ENCODE measurements around the gene SGCD.

SGCD gene

GRCh38 chr5:156594406-156594805 lies 267.4 kb downstream of the SGCD start:
- DNase-seq, result no peak
- H4K8ac ChIP-seq (ENCODE audit: low read length), result no peak overlapping the region
- WGBS, result 47% methylated on average over 1 of the region's 1 CpG
- no peak overlapping the region for H3K4me2 ChIP-seq (ENCODE audit: low read length, poor library complexity, severe bottlenecking)
- no peak overlapping the region for H3K18ac ChIP-seq (ENCODE audit: low read depth in 1 of 2, low read length in 2 of 2)
- H4K91ac ChIP-seq (ENCODE audit: low read length), result no peak overlapping the region
- no peak overlapping the region for H2BK5ac ChIP-seq (ENCODE audit: low read depth, low read length, poor library complexity, severe bottlenecking)
- H3K23ac ChIP-seq (ENCODE audit: low read length in 2 of 2), result no peak overlapping the region
- no peak overlapping the region for H3K14ac ChIP-seq (ENCODE audit: low read length in 2 of 2)
- H2BK12ac ChIP-seq (ENCODE audit: low read length in 2 of 2), result no peak overlapping the region
- no peak overlapping the region for H2AFZ ChIP-seq (ENCODE audit: low read depth, low read length)
- no peak overlapping the region for H2BK15ac ChIP-seq (ENCODE audit: low read depth, poor library complexity, severe bottlenecking)
- H3K27ac ChIP-seq (ENCODE audit: low read length, poor library complexity, severe bottlenecking), result no peak overlapping the region
- no peaks in the 10 kb centered on the region for H3K4me1 ChIP-seq (ENCODE audit: control insufficient read depth, insufficient read depth, low read depth, low read length)
- H3K36me3 ChIP-seq (ENCODE audit: control insufficient read depth in 1 of 2, insufficient read depth in 2 of 2, low read depth in 1 of 2, low read length in 2 of 2), result peaks cover 0 to 3% of the 10 kb centered on the region in 2 experiments
- H3K9me3 ChIP-seq (ENCODE audit: control insufficient read depth, low read length), result no peaks in the 10 kb centered on the region
- no peak overlapping the region for H3K9ac ChIP-seq (ENCODE audit: low read length)
- H2AK5ac ChIP-seq (ENCODE audit: low read length, severe bottlenecking), result no peak overlapping the region
- H3K4me3 ChIP-seq (ENCODE audit: insufficient read depth in 1 of 2, low read depth in 1 of 2, low read length in 2 of 2), result no peak overlapping the region
- H3K79me1 ChIP-seq (replicated peaks; ENCODE audit: low read length, poor library complexity, severe bottlenecking), result no peaks in the 10 kb centered on the region
- no peaks in the 10 kb centered on the region for H3K27me3 ChIP-seq (ENCODE audit: control insufficient read depth in 1 of 2, insufficient read depth in 1 of 2, low read length in 2 of 2)
- no peak overlapping the region for H3K4ac ChIP-seq (ENCODE audit: low read depth in 1 of 2, low read length in 2 of 2)
- H2BK120ac ChIP-seq (ENCODE audit: low read depth, low read length), result no peak overlapping the region

- H3K18ac ChIP-seq (ENCODE audit: low read depth in 1 of 2, low read length in 2 of 2), result no peak overlapping the region
These were observed 268.3 kb downstream of the SGCD start for GRCh38 chr5:156595132-156595787.

GRCh38 chr5:156597276-156597675 lies 270.3 kb downstream of the SGCD start:
- H2AK5ac ChIP-seq (ENCODE audit: low read length, severe bottlenecking), result no peak overlapping the region
- no peak overlapping the region for H2BK120ac ChIP-seq (ENCODE audit: low read depth, low read length)
- H3K4me1 ChIP-seq (ENCODE audit: control insufficient read depth, insufficient read depth, low read depth, low read length), result no peaks in the 10 kb centered on the region
- no peak for DNase-seq
- no peaks in the 10 kb centered on the region for H3K79me1 ChIP-seq (replicated peaks; ENCODE audit: low read length, poor library complexity, severe bottlenecking)
- no peak overlapping the region for H3K4ac ChIP-seq (ENCODE audit: low read depth in 1 of 2, low read length in 2 of 2)
- H2BK15ac ChIP-seq (ENCODE audit: low read depth, poor library complexity, severe bottlenecking), result no peak overlapping the region
- no peak overlapping the region for H2BK12ac ChIP-seq (ENCODE audit: low read length in 2 of 2)
- WGBS, result 85% methylated on average over 3 of the region's 3 CpGs
- no peak overlapping the region for H4K8ac ChIP-seq (ENCODE audit: low read length)
- H2AFZ ChIP-seq (ENCODE audit: low read depth, low read length), result no peak overlapping the region
- no peaks in the 10 kb centered on the region for H3K27me3 ChIP-seq (ENCODE audit: control insufficient read depth in 1 of 2, insufficient read depth in 1 of 2, low read length in 2 of 2)
- H3K27ac ChIP-seq (ENCODE audit: low read length, poor library complexity, severe bottlenecking), result no peak overlapping the region
- no peak overlapping the region for H4K91ac ChIP-seq (ENCODE audit: low read length)
- H3K4me2 ChIP-seq (ENCODE audit: low read length, poor library complexity, severe bottlenecking), result no peak overlapping the region
- no peaks in the 10 kb centered on the region for H3K36me3 ChIP-seq (ENCODE audit: control insufficient read depth in 1 of 2, insufficient read depth in 2 of 2, low read depth in 1 of 2, low read length in 2 of 2)
- no peak overlapping the region for H3K14ac ChIP-seq (ENCODE audit: low read length in 2 of 2)
- H3K9me3 ChIP-seq (ENCODE audit: control insufficient read depth, low read length), result peaks cover 16% of the 10 kb centered on the region
- H3K23ac ChIP-seq (ENCODE audit: low read length in 2 of 2), result no peak overlapping the region
- H3K4me3 ChIP-seq (ENCODE audit: insufficient read depth in 1 of 2, low read depth in 1 of 2, low read length in 2 of 2), result no peak overlapping the region
- H3K9ac ChIP-seq (ENCODE audit: low read length), result no peak overlapping the region
- no peak overlapping the region for H2BK5ac ChIP-seq (ENCODE audit: low read depth, low read length, poor library complexity, severe bottlenecking)
- H3K18ac ChIP-seq (ENCODE audit: low read depth in 1 of 2, low read length in 2 of 2), result no peak overlapping the region

More at GRCh38 chr5:156595132-156595787, 268.3 kb downstream of the SGCD start:
- Histone ChIP-seq H3K4ac (ENCODE audit: low read depth in 1 of 2, low read length in 2 of 2) (no peak overlapping the region), H2BK15ac (ENCODE audit: low read depth, poor library complexity, severe bottlenecking) (no peak overlapping the region), H3K79me1 (replicated peaks; ENCODE audit: low read length, poor library complexity, severe bottlenecking) (no peaks in the 10 kb centered on the region), H3K9ac (ENCODE audit: low read length) (no peak overlapping the region), H2AFZ (ENCODE audit: low read depth, low read length) (no peak overlapping the region), H2BK120ac (ENCODE audit: low read depth, low read length) (no peak overlapping the region), H3K14ac (ENCODE audit: low read length in 2 of 2) (no peak overlapping the region), H3K4me2 (ENCODE audit: low read length, poor library complexity, severe bottlenecking) (no peak overlapping the region), H3K27me3 (ENCODE audit: control insufficient read depth in 1 of 2, insufficient read depth in 1 of 2, low read length in 2 of 2) (no peaks in the 10 kb centered on the region), H2BK12ac (ENCODE audit: low read length in 2 of 2) (no peak overlapping the region), H3K23ac (ENCODE audit: low read length in 2 of 2) (no peak overlapping the region), H4K8ac (ENCODE audit: low read length) (no peak overlapping the region), H2AK5ac (ENCODE audit: low read length, severe bottlenecking) (no peak overlapping the region), H3K4me3 (ENCODE audit: insufficient read depth in 1 of 2, low read depth in 1 of 2, low read length in 2 of 2) (no peak overlapping the region), H3K27ac (ENCODE audit: low read length, poor library complexity, severe bottlenecking) (no peak overlapping the region), H3K9me3 (ENCODE audit: control insufficient read depth, low read length) (no peaks in the 10 kb centered on the region), H3K4me1 (ENCODE audit: control insufficient read depth, insufficient read depth, low read depth, low read length) (no peaks in the 10 kb centered on the region), H2BK5ac (ENCODE audit: low read depth, low read length, poor library complexity, severe bottlenecking) (no peak overlapping the region), H3K36me3 (ENCODE audit: control insufficient read depth in 1 of 2, insufficient read depth in 2 of 2, low read depth in 1 of 2, low read length in 2 of 2) (no peaks in the 10 kb centered on the region), H4K91ac (ENCODE audit: low read length) (no peak overlapping the region)
- DNase-seq, result peak; percentile 8
- 27% methylated on average over 2 of the region's 4 CpGs for WGBS

GRCh38 chr5:156598964-156599363 lies 272.0 kb downstream of the SGCD start:
- Histone ChIP-seq H3K23ac (ENCODE audit: low read length in 2 of 2) (no peak overlapping the region), H3K18ac (ENCODE audit: low read depth in 1 of 2, low read length in 2 of 2) (no peak overlapping the region), H3K4me1 (ENCODE audit: control insufficient read depth, insufficient read depth, low read depth, low read length) (no peaks in the 10 kb centered on the region), H2AFZ (ENCODE audit: low read depth, low read length) (no peak overlapping the region), H2AK5ac (ENCODE audit: low read length, severe bottlenecking) (no peak overlapping the region), H3K27ac (ENCODE audit: low read length, poor library complexity, severe bottlenecking) (no peak overlapping the region), H3K36me3 (ENCODE audit: control insufficient read depth in 1 of 2, insufficient read depth in 2 of 2, low read depth in 1 of 2, low read length in 2 of 2) (no peaks in the 10 kb centered on the region), H3K9me3 (ENCODE audit: control insufficient read depth, low read length) (peaks cover 30% of the 10 kb centered on the region), H2BK15ac (ENCODE audit: low read depth, poor library complexity, severe bottlenecking) (no peak overlapping the region), H3K27me3 (ENCODE audit: control insufficient read depth in 1 of 2, insufficient read depth in 1 of 2, low read length in 2 of 2) (no peaks in the 10 kb centered on the region), H2BK5ac (ENCODE audit: low read depth, low read length, poor library complexity, severe bottlenecking) (no peak overlapping the region), H3K14ac (ENCODE audit: low read length in 2 of 2) (no peak overlapping the region), H3K4me2 (ENCODE audit: low read length, poor library complexity, severe bottlenecking) (no peak overlapping the region), H3K4ac (ENCODE audit: low read depth in 1 of 2, low read length in 2 of 2) (no peak overlapping the region), H4K91ac (ENCODE audit: low read length) (no peak overlapping the region), H2BK120ac (ENCODE audit: low read depth, low read length) (no peak overlapping the region), H3K79me1 (replicated peaks; ENCODE audit: low read length, poor library complexity, severe bottlenecking) (no peaks in the 10 kb centered on the region), H3K9ac (ENCODE audit: low read length) (no peak overlapping the region), H4K8ac (ENCODE audit: low read length) (no peak overlapping the region), H3K4me3 (ENCODE audit: insufficient read depth in 1 of 2, low read depth in 1 of 2, low read length in 2 of 2) (no peak overlapping the region), H2BK12ac (ENCODE audit: low read length in 2 of 2) (no peak overlapping the region)
- DNase-seq, result no peak
- 67% methylated on average over 1 of the region's 2 CpGs for WGBS

All from mesenchymal stem cell (in vitro differentiated cells and primary cell).